Measurements from ENCODE around the gene OIT3.

OIT3 gene

GRCh38 chr10:72979709-72980108 lies 86.2 kb downstream of the OIT3 start:
- TF ChIP-seq ZFX (IDR thresholded peaks at IDR 0.05; ENCODE audit: borderline replicate concordance) (no peak), CTCF (IDR thresholded peaks at IDR 0.05) (no peak)
- H3K27ac ChIP-seq = no peak overlapping the region

GRCh38 chr10:72980348-72980747 lies 86.8 kb downstream of the OIT3 start:
- H3K27ac ChIP-seq = no peak overlapping the region
- TF ChIP-seq CTCF (IDR thresholded peaks at IDR 0.05) = no peak
- no peak for TF ChIP-seq ZFX (IDR thresholded peaks at IDR 0.05; ENCODE audit: borderline replicate concordance)

- no peak overlapping the region for H3K27ac ChIP-seq
Observed at GRCh38 chr10:72981028-72981881, 87.7 kb downstream of the OIT3 start.

GRCh38 chr10:72981882-72982529 lies 88.5 kb downstream of the OIT3 start:
- no peak overlapping the region for H3K27ac ChIP-seq
- TF ChIP-seq ZFX (IDR thresholded peaks at IDR 0.05; ENCODE audit: borderline replicate concordance) (no peak), CTCF (IDR thresholded peaks at IDR 0.05) (no peak)

More at GRCh38 chr10:72981028-72981881, 87.7 kb downstream of the OIT3 start:
- TF ChIP-seq CTCF (IDR thresholded peaks at IDR 0.05) (no peak), ZFX (IDR thresholded peaks at IDR 0.05; ENCODE audit: borderline replicate concordance) (no peak)

All from 22Rv1 (cell line).